Stimulated activated CD8-positive, alpha-beta memory T cell treated with anti-CD3 and anti-CD28 coated beads, Interleukin-4, amount 100 ng/mL, for 1 hour (primary cell): Measurements from ENCODE around the gene PAXIP1.
A peak's percentile ranks its signal among the peaks of the same experiment; 100 is the strongest.

ENCODE experiments used
- DNase-seq, 2 donors: peaks; one replicate each; pipeline ENCODE4 v3.0.0-alpha.2; 2020; ENCODE audit warnings: low read depth in 2 of 2, low spot score in 1 of 2

PAXIP1 gene

DNA sequence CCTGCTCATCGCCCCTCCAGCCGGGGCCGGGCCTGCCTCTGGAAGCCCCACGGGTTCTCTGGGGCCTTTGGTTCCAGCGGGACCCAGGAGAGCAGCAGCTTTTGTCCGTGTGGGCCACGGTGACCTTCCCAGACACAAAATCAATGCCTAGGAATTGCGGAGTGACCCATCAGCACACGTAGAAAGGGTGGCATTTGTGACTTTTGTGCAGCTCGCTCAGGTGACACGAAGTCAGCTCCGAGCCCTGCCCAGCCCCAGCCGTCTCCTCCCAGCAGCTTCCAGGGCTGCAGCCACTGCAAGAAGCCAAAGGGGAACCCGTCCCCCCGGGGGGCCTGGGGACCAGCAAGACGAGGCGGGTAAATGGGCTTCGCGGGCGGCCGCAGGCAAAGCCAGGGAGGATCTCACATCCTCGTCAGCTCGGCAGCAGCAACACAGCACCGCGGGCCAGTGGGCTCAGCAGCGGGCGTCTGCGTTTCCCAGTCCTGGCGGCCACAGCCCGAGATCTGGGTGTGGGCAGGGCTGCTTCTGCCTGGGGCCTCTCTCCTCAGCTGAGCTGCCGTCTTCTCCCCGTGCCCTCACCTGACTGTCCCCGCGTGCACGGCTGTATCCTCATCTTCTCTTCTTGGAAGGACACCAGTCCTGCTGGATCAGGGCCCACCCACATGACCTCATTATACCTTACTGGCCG, 88.5 kb downstream of the PAXIP1 start:
- no peak for DNase-seq

DNA sequence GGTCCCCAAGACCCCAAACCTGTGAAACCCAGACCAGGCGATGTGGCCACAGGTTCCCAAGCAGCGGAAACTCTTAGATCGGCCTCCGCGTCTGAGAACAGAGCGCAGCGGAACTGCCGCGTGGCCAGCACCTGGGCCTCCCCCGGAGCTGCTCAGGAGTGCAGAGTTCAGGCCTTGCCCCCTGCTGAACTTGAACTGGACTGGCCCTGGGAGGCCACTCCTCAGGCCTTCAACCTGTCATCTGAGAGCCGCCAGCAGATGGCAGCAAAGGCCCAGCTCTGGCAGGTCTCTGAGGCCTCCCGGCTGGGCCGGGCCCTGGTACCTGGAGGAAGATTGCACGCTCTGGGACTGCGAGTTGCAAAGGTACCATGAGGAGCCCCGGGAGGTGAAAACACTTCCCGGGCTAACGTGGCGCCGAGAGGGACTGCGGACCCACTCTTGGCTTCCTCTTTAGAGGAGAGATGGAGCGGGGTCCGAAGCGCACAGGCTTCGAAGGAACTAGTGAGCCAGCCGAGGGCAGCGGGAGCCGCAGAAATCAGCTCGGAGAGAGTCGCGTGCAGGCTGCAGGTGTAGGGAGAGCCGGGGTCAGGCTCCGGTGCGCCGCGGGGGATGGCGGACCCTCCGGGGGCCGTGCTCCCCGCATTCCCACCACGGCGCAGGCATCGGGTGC, 89.2 kb downstream of the PAXIP1 start:
- DNase-seq = peak; percentile 67 to 82

DNA sequence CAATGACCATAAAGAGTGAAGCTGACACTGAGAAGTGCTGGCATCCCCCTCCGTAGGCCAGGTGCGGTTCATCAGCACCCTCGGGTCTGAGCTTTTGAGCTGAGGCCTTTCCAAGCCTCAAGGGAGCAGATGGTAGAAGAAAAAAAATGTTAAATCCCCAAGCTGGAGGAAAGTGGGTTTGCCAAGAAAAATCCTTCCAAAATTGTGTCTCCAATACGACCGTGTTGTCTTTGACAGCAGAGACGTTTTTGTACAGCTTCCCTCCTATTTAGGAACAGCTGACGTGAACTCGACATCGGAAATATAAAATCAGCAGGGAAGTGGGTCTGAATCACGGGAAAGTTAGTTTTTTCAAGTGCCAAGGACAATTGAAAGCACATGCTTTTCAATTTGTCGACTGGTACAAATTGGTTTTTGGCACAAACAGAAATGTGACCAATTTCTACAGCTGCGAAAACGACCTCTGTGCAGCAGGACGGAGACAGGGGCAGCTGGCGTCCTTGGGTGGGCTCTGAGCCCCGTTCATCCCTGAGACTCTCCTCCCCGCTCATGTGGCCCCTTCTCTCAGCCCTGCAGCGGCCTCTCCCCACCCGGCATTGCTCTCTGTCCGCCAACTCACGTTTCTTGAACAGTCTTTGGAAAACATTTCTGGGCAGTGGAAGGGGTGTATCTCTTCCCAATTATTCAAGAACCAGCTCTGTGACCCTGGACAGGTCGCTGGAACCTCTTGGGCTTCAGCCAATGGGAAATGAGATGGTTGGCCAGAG, 89.9 kb downstream of the PAXIP1 start:
- no peak for DNase-seq

DNA sequence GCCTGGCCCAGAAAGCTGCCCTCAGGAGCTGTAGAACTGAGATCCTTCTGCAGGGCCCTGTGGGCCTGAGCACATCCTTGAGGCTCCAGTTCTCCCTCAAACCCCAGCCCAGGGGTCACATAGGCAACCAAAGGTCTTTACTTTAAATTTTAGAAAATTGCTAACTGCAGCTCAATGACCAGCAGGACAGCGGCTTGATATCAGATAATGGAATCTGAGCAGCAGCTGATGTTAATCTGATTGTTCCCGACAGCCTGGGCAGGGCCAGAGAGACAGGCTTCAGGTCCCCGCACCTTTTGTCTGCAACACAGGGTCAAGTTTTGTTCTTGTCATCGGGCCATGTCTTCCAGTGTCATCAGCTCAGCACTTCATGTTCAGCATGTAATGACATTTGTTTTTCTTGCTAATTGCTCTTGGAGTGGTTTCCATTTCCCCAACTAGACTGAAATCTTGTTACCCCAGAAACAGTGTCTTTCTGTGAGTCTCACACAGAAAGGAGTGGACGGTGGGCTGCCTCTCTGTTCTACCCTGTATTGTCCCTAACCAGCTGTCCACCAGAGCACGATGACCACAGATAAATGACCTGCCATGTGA, 91.0 kb downstream of the PAXIP1 start:
- DNase-seq = no peak

DNA sequence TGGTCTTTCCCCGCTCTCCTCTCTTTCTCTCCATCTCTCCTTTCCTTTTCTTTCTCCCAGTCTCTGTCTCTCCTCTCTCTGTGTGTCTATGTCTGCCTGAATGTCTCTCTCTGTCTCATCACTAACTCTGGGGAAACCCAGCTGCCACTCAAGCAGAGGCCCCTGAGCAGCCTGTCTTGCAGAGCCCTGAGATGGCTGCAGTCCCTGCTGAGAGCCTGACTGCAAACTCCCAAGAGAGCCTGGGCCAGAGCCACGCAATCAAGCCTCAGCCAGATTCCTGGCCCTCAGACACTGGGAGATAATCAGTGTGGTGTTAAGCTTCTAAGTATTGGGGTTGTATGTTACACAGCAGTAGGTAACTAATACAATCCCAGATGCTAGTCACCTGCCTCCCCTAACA, 91.5 kb downstream of the PAXIP1 start:
- DNase-seq = no peak

DNA sequence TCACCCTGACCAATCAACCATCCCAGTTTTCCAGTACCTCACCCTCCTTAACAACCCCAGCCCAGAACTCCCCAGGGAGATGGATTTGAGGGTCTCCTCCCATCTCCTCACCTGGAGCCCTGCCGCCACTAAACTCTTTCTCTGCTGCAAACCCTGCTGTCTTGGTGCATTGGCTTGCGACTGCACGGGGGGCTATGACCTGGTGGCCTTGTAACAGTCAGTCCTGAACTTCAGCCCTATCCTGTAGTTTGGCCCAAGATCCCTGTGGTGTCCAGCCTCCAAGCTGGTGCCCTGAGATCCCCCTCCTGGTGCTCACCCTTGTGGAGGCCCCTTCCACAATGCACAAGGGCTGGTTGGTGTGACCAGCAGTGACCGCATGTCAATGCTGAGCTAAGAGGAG, 91.9 kb downstream of the PAXIP1 start:
- no peak for DNase-seq

DNA sequence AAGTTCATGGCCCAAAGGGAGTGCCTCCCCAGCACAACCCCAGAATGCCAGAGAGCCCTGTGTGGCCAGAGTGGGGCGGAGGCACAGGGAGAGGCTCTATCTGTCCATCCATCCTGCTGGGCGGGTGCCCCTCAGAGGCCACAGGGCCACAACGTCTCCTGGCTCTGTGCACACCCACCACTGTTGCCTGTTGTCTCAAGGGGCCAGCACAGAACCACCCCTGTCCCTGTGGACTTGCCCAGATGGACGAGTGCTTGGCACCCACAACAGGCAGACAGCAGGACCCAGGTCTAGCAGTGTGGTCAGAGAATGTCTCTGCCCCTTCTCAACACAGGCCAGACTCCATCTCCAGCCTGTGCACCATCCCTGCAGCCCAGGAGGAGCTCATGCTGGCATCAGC, 92.8 kb downstream of the PAXIP1 start:
- DNase-seq = no peak

DNA sequence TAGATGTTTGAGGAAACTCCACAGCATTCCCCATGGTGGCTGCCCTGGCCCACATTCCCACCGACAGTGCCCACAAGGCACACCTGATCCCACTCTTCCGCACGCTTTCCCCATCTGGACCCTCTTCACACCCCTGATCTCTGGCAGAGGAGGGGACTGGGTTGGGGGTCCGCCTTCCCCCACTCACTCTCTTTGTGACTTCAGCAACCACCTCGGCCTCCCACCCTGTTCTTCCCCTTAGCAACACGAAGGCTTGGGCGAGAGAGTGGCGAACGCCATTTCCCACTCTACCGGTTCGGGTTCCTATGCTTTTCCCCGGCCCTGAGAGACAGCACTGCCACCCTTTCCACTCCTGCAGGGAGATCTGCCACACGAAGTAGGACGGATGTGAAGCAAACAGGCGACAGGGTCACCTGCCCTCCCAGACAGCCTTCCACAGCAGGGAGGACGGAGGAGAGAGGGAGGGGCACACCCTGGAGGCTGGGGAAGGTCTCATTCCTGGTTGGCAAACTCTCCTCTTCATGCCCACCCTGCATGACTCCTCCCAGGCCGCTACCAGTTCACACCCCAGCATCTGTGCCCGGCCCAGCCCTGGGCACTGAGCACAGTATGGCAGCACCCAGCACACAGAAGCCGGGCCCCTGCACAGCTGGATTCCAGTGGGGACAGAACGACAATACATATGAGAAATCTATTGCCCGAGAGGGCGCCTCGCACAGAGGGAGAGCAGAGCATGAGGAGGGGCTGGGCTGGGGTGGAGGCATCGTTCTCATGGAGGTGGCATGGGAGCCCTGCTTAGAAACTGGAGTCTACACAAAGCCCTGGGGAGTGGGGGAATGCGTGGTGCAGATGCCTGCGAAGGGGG, 93.5 kb downstream of the PAXIP1 start:
- DNase-seq = no peak

DNA sequence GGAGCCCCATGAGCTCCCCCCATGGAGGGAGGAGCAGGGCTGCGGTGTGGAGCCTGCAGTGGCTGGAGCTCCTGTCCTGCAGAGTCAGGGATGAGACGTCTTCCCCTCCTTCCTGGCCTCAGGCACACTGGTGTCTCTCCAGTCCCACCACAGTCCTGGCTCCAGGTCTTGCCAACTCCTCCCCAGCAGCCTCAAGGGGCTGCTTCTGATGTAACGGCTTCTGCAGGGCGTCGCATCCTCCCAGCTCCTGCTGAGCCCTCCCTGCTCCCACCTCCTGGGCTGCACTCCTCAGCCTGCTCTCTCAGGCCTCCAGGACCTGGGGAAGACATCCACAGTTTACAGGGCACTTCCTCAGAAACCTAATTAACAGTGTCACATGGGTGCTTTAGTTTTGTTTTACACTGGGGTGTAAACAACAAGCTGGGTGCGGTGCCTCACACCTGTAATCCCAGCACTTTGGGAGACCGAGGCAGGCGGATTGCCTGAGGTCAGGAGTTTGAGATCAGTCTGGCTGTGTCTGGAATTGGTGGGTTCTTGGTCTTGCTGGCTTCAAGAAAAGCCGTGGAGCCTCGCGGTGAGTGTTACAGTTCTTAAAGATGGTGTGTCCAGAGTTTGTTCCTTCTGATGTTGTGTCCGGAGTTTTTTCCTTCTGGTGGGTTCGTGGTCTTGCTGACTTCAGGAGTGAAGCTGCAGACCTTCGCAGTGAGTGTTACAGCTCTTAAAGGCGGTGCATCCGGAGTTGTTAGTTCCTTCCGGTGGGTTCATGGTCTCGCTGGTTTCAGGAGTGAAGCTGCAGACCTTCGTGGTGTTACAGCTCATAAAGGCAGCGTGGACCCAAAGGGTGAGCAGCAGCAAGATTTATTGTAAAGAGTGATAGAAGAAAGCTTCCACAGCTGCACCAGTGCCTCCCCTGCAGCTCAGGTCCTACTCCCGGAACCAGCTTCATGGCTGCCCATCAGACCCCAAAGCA, 95.0 kb downstream of the PAXIP1 start:
- no peak for DNase-seq

DNA sequence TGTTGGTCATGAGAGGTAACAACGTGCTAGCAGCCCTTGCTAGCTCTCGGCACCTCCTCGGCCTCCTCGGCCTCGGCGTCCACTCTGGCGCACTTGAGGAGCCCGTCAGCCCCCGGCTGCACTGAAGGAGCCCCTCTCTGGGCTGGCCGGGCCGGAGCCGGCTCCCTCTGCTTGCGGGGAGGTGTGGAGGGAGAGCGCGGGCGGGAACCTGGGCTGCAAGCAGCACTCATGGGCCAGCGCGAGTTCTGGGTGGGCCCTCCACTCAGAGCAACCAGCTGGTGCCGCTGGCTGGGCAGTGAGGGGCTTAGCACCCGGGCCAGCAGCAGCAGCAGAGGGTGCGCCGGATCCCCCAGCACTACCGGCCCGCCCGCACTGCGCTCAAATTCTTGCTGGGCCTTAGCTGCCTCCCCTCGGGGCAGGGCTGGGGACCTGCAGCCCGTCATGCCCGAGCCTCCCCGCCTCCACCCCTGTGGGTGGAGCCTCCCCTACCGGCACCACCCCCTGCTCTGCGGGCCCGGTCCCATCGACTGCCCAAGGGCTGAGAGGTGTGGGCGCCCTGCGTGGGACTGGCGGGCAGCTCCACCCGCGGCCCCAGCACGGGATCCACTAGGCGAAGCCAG, 96.1 kb downstream of the PAXIP1 start:
- DNase-seq = no peak

DNA sequence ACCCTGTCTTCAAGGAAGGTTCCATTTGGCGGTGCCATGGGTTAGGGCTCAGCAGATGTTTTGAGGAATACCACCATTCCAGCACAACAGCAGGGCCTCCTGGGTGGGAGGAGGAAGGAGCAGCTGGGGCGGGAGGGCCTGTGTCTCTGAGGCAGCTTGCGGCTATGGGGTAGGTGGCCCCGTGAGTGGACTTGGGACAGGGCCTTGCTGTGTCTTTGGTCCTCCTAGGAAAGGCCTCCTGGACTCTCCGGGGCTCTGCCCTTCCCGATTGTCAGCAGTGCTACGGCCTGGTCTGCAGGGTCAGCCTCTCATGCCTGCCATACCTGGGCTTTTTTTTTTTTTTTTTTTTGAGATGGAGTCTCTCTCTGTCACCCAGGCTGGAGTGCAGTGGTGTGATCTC, 96.7 kb downstream of the PAXIP1 start:
- no peak for DNase-seq

DNA sequence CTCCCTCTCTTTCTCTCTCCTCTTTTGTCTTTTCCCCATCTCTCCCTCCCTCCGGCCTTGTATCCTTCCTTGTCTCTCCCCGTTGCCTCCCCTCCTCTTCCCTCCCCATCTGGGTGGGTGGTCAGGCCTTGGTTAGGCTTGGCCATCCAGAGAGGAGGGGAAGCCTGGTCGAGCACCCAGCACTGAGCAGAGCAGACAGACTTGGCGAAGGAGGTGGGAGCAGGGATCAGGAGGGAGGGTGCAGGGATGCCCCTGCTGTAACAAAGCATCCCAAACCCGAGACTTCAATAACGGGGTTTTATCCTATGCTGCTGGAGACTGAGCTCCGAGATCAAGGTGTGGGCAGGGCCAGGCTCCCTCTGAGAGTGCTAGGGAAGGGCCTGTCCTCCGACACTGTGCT, 97.3 kb downstream of the PAXIP1 start:
- no peak for DNase-seq

DNA sequence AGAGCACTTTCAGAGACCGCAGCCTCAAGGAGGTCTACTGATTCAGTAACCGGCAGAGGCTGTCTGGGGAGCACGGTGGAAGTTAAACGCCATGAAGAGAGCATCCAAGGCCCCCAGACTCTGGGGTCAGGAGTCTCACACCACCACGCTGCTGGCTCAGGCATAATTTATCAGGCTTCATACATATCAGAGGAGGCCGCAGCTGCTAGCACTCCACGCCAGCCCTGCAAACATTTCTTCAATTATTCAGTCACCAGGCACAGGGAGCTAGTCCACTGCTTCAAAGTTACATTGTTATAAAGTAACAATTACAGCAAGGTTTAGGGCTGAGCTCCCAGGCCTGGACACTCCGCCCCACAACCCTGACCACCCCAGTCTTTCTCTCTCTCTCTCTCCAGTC, 97.8 kb downstream of the PAXIP1 start:
- DNase-seq = no peak

DNA sequence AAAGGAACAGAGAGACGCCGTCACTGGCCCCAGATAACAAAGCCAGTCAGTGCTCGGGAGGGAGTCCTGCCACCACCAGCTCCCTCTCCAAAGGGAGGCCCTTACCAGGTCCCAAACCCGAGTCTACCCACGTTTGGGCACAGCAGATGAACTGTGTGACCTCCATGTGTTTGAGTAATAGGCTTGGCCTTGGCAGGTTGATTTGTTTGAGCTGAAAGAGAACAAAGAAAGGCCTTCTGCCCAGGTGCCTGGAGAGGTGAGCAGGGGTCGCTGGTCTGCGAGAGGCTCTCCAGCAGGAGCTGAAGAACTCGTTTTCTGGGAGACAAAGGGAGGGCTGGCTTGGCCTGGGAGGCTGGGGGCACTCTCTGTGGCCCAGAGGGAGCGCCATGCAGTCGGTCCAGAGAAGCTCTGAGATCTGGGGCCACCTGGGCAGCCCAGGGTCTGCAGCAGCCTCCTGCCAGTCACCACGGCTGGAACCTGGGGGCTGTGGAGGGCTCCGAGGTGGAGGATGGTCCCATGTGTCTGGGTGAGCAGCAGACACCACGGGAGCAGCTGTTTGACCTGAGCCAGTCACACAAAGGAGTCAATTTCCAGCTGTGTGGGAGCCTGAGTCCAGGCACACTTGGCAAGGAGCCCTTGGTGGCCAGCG, 99.7 kb downstream of the PAXIP1 start:
- no peak for DNase-seq

DNA sequence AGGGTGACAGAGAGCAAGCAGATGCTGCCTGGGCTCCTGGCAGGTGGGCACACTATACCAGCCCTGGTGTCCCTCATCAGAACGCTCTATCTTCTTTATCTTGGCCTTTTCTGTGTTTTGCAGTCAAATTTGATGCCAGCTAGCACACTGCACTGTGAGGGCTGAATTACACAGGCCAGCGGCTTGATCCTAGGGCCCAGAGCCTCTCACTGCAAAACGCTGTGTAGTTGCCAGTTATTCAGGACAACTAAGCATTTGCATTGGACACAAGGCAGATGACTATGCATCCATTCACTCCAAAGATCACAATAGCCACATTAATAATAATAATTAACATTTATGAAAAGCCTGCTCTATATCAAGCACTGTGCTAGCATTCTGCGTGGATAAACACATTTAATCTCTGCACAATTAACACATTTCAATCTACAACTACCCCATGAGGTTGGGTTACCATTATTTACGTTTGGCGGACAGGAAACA, 100.3 kb downstream of the PAXIP1 start:
- no peak for DNase-seq

DNA sequence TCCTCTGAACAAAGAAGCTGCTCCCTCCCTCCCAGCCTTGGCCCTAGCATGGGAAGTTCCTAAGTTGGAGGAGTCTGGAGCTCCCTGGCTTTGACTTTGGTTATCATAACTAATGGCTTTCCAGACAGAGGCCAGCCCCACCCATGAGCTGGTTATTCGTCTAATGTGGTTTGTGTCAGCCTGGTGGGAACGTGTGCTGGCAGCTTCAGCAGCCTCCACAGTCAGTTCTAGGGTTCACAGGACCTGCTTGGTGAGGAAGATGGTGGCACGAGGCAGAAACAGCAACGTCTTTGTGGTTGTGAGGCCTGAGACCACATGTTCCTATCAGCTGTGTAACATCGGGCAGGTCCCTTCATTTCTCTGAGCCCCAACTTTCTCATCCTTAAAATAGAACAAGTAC, 103.1 kb downstream of the PAXIP1 start:
- no peak for DNase-seq

DNA sequence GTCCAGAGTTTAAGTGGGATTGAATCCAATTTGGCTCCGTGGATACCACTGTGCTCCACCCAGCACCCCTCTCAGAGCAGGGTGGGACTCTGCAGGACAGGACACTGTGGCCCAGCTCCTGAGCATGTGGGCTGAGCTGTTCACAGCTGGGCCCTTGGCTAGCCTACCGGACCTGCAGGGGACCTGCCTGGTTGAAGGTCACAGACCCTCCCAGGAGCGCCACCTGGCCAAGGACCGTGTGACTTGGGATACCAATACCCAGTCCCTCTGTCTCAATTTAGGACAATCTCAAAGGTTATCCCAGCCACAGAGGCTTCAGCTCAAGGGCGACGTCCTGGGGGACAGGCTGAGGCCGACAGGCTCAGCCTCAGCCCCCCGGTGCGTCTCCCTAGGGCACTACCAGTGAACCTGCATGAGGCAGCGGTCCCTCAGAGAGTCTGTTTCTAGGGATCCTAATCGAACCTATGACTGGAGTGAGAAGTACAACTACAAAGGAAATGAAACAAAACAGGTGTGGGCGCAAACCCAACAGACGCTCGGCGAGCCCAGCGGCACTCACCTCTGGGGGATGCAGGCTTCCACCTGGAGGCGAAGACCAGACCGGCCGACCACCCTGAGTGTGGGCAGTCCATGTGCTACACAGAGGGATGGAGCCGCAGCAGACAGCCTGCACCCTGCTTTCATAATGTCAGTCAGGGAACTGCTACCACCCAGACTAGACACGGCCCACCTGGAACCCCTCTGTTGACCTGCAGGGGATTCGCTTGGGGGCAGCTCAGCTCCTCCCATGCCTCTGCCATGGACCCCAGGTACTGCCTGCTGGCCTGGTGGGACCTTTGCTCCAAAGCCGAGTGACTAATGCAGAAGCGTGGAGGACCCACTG, 103.7 kb downstream of the PAXIP1 start:
- no peak for DNase-seq

DNA sequence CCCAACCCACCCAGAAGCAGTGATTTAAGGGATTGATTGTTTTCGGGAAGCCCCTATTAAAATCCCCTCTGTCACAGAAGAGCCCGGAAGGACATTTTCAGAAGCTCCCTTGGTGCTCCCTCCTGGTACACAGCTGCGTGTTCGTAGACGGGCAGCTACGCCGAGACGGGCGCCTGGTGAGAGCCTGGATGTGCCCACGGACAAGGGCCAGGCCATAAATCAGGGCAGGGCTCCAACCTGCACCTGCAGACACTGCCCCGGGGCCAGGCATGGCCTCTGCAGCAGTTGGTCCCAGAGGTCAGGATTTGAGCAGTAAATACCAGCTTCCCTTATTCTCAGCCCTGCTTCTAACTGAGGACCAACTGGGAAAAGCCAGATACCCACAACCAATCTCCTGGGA, 106.8 kb downstream of the PAXIP1 start:
- DNase-seq = no peak
